OCI-LY3 (cell line): ENCODE measurements around the gene TRAPPC8.

Source experiments
- H2AFZ ChIP-seq: fragments of 200-600, 300-600 bp; shearing (Covaris generic); 2 replicates; pipeline ENCODE4 v1.6.0; 2014; ENCODE audit warnings: antibody characterized with exemption, low read depth, low read length
- H3K27ac ChIP-seq: fragments of 200-600, 300-600 bp; sonication (generic); 2 replicates; pipeline ENCODE4 v1.5.1; 2014; ENCODE audit warnings: mild to moderate bottlenecking, low read length, moderate library complexity, mixed read lengths
- H3K27me3 ChIP-seq: fragments of 200-600, 300-600 bp; sonication (generic); 2 replicates; pipeline ENCODE4 v1.6.1; 2014; ENCODE audit warnings: low read depth, low read length, mixed read lengths
- H3K36me3 ChIP-seq: fragments of 200-600, 300-600 bp; sonication (generic); replicated peaks from 2 replicates; pipeline ENCODE3; 2014; ENCODE audit warnings: low read depth, low read length, mixed read lengths
- H3K4me1 ChIP-seq: fragments of 300-600, 200-600 bp; sonication (generic); 2 replicates; pipeline ENCODE4 v1.6.1; 2014; ENCODE audit warnings: low read length, mixed read lengths
- H3K4me2 ChIP-seq: fragments of 200-600, 300-600 bp; sonication (generic); 2 replicates; pipeline ENCODE4 v1.6.1; 2014; ENCODE audit warnings: low read length, mixed read lengths
- H3K4me3 ChIP-seq: fragments of 300-600, 200-600 bp; sonication (generic); 2 replicates; pipeline ENCODE4 v1.5.1; 2014; ENCODE audit warnings: antibody characterized with exemption, mild to moderate bottlenecking, low read length, moderate library complexity
- H3K79me2 ChIP-seq: fragments of 300-600, 200-600 bp; shearing (Covaris generic); 2 replicates; pipeline ENCODE4 v1.6.1; 2014; ENCODE audit warnings: mild to moderate bottlenecking, low read length, mixed read lengths
- H3K9ac ChIP-seq: fragments of 300-600, 200-600 bp; shearing (Covaris generic); 2 replicates; pipeline ENCODE4 v1.6.0; 2014; ENCODE audit warnings: mild to moderate bottlenecking, low read length, moderate library complexity
- H3K9me3 ChIP-seq: fragments of 200-600, 300-600 bp; shearing (Covaris generic); 2 replicates; pipeline ENCODE4 v1.6.1; 2014; ENCODE audit warnings: low read length, mixed read lengths; ENCODE audit not compliant: insufficient read depth
- H4K20me1 ChIP-seq: fragments of 200-600, 300-600 bp; sonication (generic); 2 replicates; pipeline ENCODE4 v1.6.1; 2016; ENCODE audit warnings: low read length, mixed read lengths; ENCODE audit not compliant: insufficient read depth
- EZH2phosphoT487 ChIP-seq: fragments of 200-600 bp; shearing (Covaris generic); IDR thresholded peaks from 2 replicates; pipeline ENCODE4 v1.6.1; 2018; ENCODE audit warnings: antibody characterized with exemption, mixed run types, low read depth
- TF ChIP-seq, protein P1 (sequence below): fragments of 200-600, 300-600 bp; sonication (generic); IDR thresholded peaks from 2 replicates; pipeline ENCODE4 v1.5.1; 2014; ENCODE audit warnings: antibody characterized with exemption, low read length, low read depth

The TRAPPC8 gene

DNA sequence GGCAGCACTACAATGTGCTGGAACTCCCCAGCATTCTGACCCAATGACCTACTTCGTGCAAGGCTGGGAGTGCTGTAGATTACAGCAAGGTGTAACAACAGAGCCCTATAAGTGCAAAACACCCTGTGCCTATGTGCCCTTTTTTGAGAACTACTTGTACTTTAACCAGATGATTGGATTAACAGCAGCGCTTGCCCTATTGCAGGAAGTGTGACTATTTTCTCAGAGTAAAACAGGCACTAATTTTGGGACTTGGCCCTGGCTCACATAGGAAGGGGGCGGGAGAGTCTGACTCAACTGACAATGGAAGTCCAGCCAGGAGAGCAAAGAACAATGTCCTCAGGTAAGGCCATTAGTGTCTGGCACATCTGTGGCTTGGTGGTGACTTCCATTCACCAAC, 40.1 kb upstream of the TRAPPC8 start:
- Histone ChIP-seq H3K36me3 (no peaks in the 10 kb centered on the region), H3K4me1 (no peaks in the 10 kb centered on the region), H3K9me3 (no peaks in the 10 kb centered on the region), H3K27me3 (no peaks in the 10 kb centered on the region), H3K4me3 (no peak overlapping the region), H2AFZ (no peak overlapping the region), H3K79me2 (no peaks in the 10 kb centered on the region), H3K27ac (no peak overlapping the region), H4K20me1 (no peaks in the 10 kb centered on the region), H3K4me2 (no peak overlapping the region), H3K9ac (no peak overlapping the region)
- TF ChIP-seq, protein P1, sequence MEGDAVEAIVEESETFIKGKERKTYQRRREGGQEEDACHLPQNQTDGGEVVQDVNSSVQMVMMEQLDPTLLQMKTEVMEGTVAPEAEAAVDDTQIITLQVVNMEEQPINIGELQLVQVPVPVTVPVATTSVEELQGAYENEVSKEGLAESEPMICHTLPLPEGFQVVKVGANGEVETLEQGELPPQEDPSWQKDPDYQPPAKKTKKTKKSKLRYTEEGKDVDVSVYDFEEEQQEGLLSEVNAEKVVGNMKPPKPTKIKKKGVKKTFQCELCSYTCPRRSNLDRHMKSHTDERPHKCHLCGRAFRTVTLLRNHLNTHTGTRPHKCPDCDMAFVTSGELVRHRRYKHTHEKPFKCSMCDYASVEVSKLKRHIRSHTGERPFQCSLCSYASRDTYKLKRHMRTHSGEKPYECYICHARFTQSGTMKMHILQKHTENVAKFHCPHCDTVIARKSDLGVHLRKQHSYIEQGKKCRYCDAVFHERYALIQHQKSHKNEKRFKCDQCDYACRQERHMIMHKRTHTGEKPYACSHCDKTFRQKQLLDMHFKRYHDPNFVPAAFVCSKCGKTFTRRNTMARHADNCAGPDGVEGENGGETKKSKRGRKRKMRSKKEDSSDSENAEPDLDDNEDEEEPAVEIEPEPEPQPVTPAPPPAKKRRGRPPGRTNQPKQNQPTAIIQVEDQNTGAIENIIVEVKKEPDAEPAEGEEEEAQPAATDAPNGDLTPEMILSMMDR, result no peak
- no peak for TF ChIP-seq EZH2phosphoT487

DNA sequence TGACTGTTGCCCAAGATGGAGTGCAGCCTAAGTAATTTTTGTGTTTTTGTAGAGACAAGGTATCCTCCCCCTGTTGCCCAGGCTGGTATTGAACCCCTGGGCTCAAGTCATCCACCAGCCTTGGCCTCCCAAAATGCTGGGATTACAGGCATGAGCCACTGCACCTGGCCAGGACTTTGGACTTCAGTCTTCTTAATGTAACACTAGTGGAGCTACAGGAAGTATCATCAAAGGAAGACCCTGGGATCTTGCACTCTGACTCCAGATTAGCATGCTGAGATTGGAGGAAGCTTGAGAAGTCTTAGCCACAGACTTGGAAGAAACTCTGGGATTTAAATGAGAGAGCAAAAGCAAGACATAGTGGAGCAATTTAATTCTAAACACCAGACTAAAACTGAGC, 37.9 kb upstream of the TRAPPC8 start:
- H3K36me3 ChIP-seq, result no peaks in the 10 kb centered on the region
- no peak overlapping the region for H3K27ac ChIP-seq
- no peak overlapping the region for H3K9ac ChIP-seq
- H4K20me1 ChIP-seq, result no peaks in the 10 kb centered on the region
- H3K79me2 ChIP-seq, result no peaks in the 10 kb centered on the region
- H2AFZ ChIP-seq, result no peak overlapping the region
- H3K4me1 ChIP-seq, result no peaks in the 10 kb centered on the region
- no peaks in the 10 kb centered on the region for H3K9me3 ChIP-seq
- no peaks in the 10 kb centered on the region for H3K27me3 ChIP-seq
- H3K4me3 ChIP-seq, result no peak overlapping the region
- TF ChIP-seq, protein P1, result no peak
- no peak for TF ChIP-seq EZH2phosphoT487
- no peak overlapping the region for H3K4me2 ChIP-seq

DNA sequence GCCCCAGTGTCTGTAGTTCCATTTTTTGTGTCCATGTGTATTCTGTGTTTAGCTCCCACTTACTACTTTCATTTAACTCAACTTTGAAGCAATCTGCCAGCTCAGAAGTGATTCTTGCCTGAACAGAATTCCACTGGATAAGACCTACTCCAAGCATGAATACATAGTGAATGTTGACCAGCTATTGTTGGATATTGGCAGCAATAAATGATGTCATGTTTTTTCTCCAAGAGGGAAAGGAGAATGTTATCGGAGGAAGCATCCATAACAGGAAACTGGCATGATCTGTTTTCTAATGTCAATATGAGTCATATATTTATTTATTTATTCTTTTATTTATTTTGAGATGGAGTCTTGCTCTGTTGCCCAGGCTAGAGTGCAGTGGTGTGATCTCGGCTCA, 36.8 kb upstream of the TRAPPC8 start:
- no peaks in the 10 kb centered on the region for H4K20me1 ChIP-seq
- H3K4me3 ChIP-seq, result no peak overlapping the region
- H2AFZ ChIP-seq, result no peak overlapping the region
- no peaks in the 10 kb centered on the region for H3K4me1 ChIP-seq
- H3K9me3 ChIP-seq, result peaks cover 7% of the 10 kb centered on the region; the same call in 1 of the 2 replicates
- no peaks in the 10 kb centered on the region for H3K36me3 ChIP-seq
- no peak overlapping the region for H3K27ac ChIP-seq
- no peaks in the 10 kb centered on the region for H3K79me2 ChIP-seq
- H3K4me2 ChIP-seq, result no peak overlapping the region
- H3K27me3 ChIP-seq, result no peaks in the 10 kb centered on the region
- TF ChIP-seq, protein P1, result no peak
- TF ChIP-seq EZH2phosphoT487, result no peak
- no peak overlapping the region for H3K9ac ChIP-seq

DNA sequence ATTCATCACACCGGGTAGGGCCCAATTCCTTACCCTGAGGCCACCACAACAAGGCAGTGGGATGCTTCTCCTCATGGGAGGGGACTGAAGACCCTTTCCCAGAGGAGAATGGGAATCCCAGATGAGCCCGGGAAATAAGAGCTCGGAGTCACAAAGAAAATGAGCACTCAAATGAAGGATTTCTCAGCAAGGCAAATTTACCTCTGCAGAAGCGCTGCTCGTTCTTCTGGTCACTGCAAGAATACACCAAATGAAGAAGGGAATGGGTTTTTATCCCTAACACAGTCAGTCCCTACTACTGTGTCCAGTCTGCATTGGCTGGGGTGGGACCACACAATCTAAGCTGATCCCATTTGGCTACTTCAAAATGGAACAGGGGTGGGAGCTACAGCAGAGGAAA, 35.7 kb upstream of the TRAPPC8 start:
- no peak for TF ChIP-seq EZH2phosphoT487
- TF ChIP-seq, protein P1, result no peak
- no peak overlapping the region for H3K9ac ChIP-seq
- H4K20me1 ChIP-seq, result no peaks in the 10 kb centered on the region
- H3K9me3 ChIP-seq, result peaks cover 16% of the 10 kb centered on the region; the same call in 1 of the 2 replicates
- no peak overlapping the region for H3K4me2 ChIP-seq
- no peaks in the 10 kb centered on the region for H3K79me2 ChIP-seq
- H3K36me3 ChIP-seq, result no peaks in the 10 kb centered on the region
- H3K4me1 ChIP-seq, result no peaks in the 10 kb centered on the region
- H3K4me3 ChIP-seq, result no peak overlapping the region
- H3K27ac ChIP-seq, result no peak overlapping the region
- no peak overlapping the region for H2AFZ ChIP-seq
- no peaks in the 10 kb centered on the region for H3K27me3 ChIP-seq
